ENCODE measurements around the gene TNXB.
"Not testable (repeated sequence)": the region's sequence is repeated elsewhere in the genome, so short reads cannot be mapped to it uniquely, and the experiment has no call there.

TNXB gene

GRCh38 chr6:32146287-32146686 is 37.1 kb upstream of the TNXB start:
- Histone ChIP-seq H3K9me3 (peaks cover 7% of the 10 kb centered on the region), H3K4me3 (no peak overlapping the region), H4K20me1 (no peaks in the 10 kb centered on the region), H3K36me3 (no peaks in the 10 kb centered on the region), H3K27ac (no peak overlapping the region), H3K4me2 (no peak overlapping the region), H3K27me3 (peaks cover 8% of the 10 kb centered on the region; the same call in 1 of the 2 replicates), H3K4me1 (no peaks in the 10 kb centered on the region), H3K9ac (no peak overlapping the region)
- no peak for TF ChIP-seq Cebpa-rat (IDR thresholded peaks at IDR 0.05)

DNA sequence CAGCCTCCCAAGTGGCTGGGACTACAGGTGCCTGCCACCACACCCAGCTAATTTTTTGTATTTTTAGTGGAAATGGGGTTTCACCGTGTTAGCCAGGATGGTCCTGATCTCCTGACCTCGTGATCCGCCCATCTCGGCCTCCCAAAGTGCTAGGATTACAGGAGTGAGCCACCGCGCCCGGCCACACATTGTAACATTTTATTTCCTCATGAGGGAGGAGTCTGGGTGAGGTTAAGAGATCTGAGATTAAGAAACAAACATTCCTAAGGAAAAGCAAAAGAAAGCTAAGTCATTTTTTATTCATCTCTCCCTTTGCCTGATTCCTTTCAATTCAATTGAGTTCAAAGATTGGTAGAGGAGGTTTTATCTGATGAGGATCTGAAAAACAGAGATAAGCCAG is 35.1 kb upstream of the TNXB start:
- not testable (repeated sequence) for H3K27ac ChIP-seq, H3K4me2 ChIP-seq

GRCh38 chr6:32140420-32141046 is 31.4 kb upstream of the TNXB start:
- Histone ChIP-seq H3K4me2 (no peak overlapping the region), H3K27ac (no peak overlapping the region), H4K20me1 (no peaks in the 10 kb centered on the region), H3K36me3 (no peaks in the 10 kb centered on the region), H3K9me3 (no peaks in the 10 kb centered on the region), H3K9ac (no peak overlapping the region), H3K4me3 (no peak overlapping the region), H3K27me3 (no peaks in the 10 kb centered on the region), H3K4me1 (no peaks in the 10 kb centered on the region)
- TF ChIP-seq Cebpa-rat (IDR thresholded peaks at IDR 0.05), result no peak

More for the DNA sequence above, 35.1 kb upstream of the TNXB start:
- H3K27me3 ChIP-seq, H3K4me3 ChIP-seq, H3K4me1 ChIP-seq, H3K9ac ChIP-seq, H3K9me3 ChIP-seq, H3K36me3 ChIP-seq, H4K20me1 ChIP-seq: not testable (repeated sequence)

GRCh38 chr6:32139590-32139989 is 30.5 kb upstream of the TNXB start:
- TF ChIP-seq Cebpa-rat (IDR thresholded peaks at IDR 0.05), result no peak
- H3K27me3 ChIP-seq, result no peaks in the 10 kb centered on the region

DNA sequence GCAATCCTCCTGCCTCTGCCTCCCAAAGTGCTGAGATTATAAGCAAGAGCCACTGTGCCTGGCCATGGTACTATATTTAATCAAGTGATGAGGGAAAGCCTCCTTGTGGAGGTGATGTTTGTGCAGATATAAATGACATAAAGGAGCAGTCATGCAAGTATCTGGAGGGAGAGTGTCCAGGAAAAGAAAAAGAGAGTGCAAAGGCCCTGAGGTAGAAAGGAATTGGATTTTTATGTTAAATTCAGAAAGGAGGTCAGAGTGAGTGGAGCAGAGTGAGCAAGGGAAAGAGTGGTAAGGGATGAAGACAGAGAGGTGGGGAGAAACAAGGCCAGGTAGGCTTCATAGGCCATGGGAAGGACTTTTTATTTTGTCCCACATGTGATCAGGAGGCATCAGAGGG is 28.3 kb upstream of the TNXB start:
- Histone ChIP-seq H3K27ac (no peak overlapping the region), H4K20me1 (no peaks in the 10 kb centered on the region), H3K4me2 (no peak overlapping the region), H3K27me3 (no peaks in the 10 kb centered on the region), H3K4me3 (no peak overlapping the region), H3K36me3 (no peaks in the 10 kb centered on the region), H3K9me3 (no peaks in the 10 kb centered on the region), H3K9ac (no peak overlapping the region), H3K4me1 (no peaks in the 10 kb centered on the region)
- no peak for TF ChIP-seq Cebpa-rat (IDR thresholded peaks at IDR 0.05)

More at GRCh38 chr6:32139590-32139989, 30.5 kb upstream of the TNXB start:
- H4K20me1 ChIP-seq, result no peaks in the 10 kb centered on the region
- H3K27ac ChIP-seq, result no peak overlapping the region
- no peak overlapping the region for H3K4me3 ChIP-seq
- H3K9me3 ChIP-seq, result no peaks in the 10 kb centered on the region
- no peak overlapping the region for H3K4me2 ChIP-seq
- no peaks in the 10 kb centered on the region for H3K36me3 ChIP-seq
- no peak overlapping the region for H3K9ac ChIP-seq
- H3K4me1 ChIP-seq, result no peaks in the 10 kb centered on the region

DNA sequence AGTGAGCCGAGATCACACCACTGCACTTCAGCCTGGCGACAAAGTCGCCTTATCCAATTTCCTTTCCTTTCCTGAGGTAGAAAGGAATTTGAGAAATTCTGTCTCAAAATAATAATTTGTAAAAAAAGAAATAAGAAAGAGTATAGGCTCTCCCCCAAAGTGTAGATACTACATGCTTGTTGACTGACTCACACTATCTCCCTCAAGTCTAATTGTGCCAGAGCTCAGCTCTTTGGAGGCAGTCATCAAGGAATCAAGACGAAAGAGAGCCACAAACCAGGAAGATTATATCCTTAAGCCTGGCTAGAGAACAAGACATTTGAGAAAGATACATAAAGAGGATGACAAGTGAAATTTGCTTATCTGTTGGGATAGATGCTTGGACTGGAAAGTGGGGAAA is 24.6 kb upstream of the TNXB start:
- no peak overlapping the region for H3K4me2 ChIP-seq
- no peak overlapping the region for H3K27ac ChIP-seq
- H3K9me3 ChIP-seq, result no peaks in the 10 kb centered on the region
- peaks cover 11% of the 10 kb centered on the region for H3K4me1 ChIP-seq
- no peak overlapping the region for H3K4me3 ChIP-seq
- no peaks in the 10 kb centered on the region for H4K20me1 ChIP-seq
- H3K9ac ChIP-seq, result no peak overlapping the region
- no peaks in the 10 kb centered on the region for H3K36me3 ChIP-seq
- no peaks in the 10 kb centered on the region for H3K27me3 ChIP-seq
- no peak for TF ChIP-seq Cebpa-rat (IDR thresholded peaks at IDR 0.05)

DNA sequence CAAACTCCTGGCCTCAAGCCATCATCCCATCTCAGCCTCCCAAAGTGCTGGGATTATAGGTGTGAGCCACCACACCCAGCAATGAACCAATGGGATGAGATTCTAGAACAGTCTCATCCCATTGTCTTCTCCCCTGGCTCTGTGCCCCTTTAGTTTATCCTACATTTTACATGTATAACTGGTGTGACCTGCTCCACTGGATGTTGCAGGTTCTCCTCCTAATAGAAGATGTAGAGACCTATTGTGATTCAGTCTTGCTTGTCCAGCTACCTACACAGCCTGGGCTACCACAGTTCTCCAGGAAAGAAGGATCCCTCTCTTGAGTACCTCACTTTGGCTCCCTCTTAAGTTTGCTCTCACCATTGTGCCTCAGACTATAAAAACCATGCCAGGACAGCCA is 23.0 kb upstream of the TNXB start:
- Histone ChIP-seq H3K27ac (no peak overlapping the region), H3K4me1 (peaks cover 20% of the 10 kb centered on the region), H3K36me3 (no peaks in the 10 kb centered on the region), H3K9ac (no peak overlapping the region), H3K9me3 (no peaks in the 10 kb centered on the region), H3K4me3 (no peak overlapping the region), H3K27me3 (no peaks in the 10 kb centered on the region), H3K4me2 (no peak overlapping the region), H4K20me1 (no peaks in the 10 kb centered on the region)
- no peak for TF ChIP-seq Cebpa-rat (IDR thresholded peaks at IDR 0.05)

DNA sequence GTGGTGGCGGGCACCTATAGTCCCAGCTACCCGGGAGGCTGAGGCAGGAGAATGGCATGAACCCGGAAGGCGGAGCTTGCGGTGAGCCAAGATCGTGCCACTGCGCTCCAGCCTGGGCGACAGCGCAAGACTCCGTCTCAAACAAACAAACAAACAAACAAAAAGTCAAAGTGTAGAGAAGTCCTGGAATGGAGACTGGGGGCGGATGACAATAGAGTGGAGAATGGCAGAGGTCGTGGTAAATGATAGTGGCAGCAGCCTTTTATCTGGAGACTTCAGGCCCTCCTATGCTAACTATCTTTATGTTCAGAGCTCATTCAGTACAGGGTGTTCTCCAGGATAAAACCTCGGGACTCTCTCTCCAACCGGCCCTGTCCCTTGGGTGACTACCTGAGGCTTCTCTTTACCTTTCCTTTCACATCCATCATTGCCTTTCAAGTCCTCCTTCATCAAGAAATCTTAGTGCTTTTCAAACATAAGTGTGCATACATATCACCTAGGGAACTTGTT is 22.4 kb upstream of the TNXB start:
- H3K4me2 ChIP-seq, result no peak overlapping the region
- no peak overlapping the region for H3K27ac ChIP-seq
- no peaks in the 10 kb centered on the region for H3K27me3 ChIP-seq
- H3K4me1 ChIP-seq, result peaks cover 26% of the 10 kb centered on the region
- no peak overlapping the region for H3K4me3 ChIP-seq
- H3K9ac ChIP-seq, result no peak overlapping the region
- no peaks in the 10 kb centered on the region for H4K20me1 ChIP-seq
- H3K9me3 ChIP-seq, result no peaks in the 10 kb centered on the region
- TF ChIP-seq Cebpa-rat (IDR thresholded peaks at IDR 0.05), result no peak
- peaks cover 4% of the 10 kb centered on the region; the same call in 1 of the 2 replicates for H3K36me3 ChIP-seq

GRCh38 chr6:32129297-32130088 is 20.4 kb upstream of the TNXB start:
- H3K4me1 ChIP-seq, result peaks cover 35% of the 10 kb centered on the region
- TF ChIP-seq Cebpa-rat (IDR thresholded peaks at IDR 0.05), result no peak
- H3K27ac ChIP-seq, result peak overlapping the region; percentile 69
- H3K4me2 ChIP-seq, result peak overlapping the region; percentile 98
- peak overlapping the region; percentile 78 for H3K4me3 ChIP-seq
- H3K9me3 ChIP-seq, result no peaks in the 10 kb centered on the region
- no peaks in the 10 kb centered on the region for H4K20me1 ChIP-seq
- H3K27me3 ChIP-seq, result no peaks in the 10 kb centered on the region
- peak overlapping the region; percentile 82 for H3K9ac ChIP-seq
- H3K36me3 ChIP-seq, result peaks cover 24% of the 10 kb centered on the region

GRCh38 chr6:32128751-32129296 is 19.7 kb upstream of the TNXB start:
- Histone ChIP-seq H3K9me3 (no peaks in the 10 kb centered on the region), H3K27ac (peak overlapping the region; percentile 69), H3K4me1 (peaks cover 35% of the 10 kb centered on the region), H3K27me3 (no peaks in the 10 kb centered on the region), H3K36me3 (peaks cover 30% of the 10 kb centered on the region), H3K4me2 (peak overlapping the region; percentile 98), H4K20me1 (no peaks in the 10 kb centered on the region), H3K9ac (peak overlapping the region; percentile 82), H3K4me3 (peak overlapping the region; percentile 78)
- no peak for TF ChIP-seq Cebpa-rat (IDR thresholded peaks at IDR 0.05)

Measured in BLaER1 (cell line).